Suprapubic skin (tissue), 4 donors: ENCODE data around the gene EIF2S2. TPM values are rescaled to one million over a fixed set of nuclear protein-coding genes. Genes with fewer than 3 reads are reported as not detected.

Source experiments
- DNase-seq, 2 donors: peaks; one replicate each; pipeline ENCODE4 v3.0.0-alpha.2; 2019; ENCODE audit warnings: low spot score in 2 of 2
- H3K27ac ChIP-seq: fragments of 200-600 bp; sonication (generic); one replicate; pipeline ENCODE4 v1.5.1; 2019
- H3K27me3 ChIP-seq: fragments of 200-600 bp; sonication (generic); one replicate; pipeline ENCODE4 v1.5.1; 2019
- H3K36me3 ChIP-seq: fragments of 200-600 bp; sonication (generic); one replicate; pipeline ENCODE4 v1.5.1; 2019
- H3K4me1 ChIP-seq: fragments of 200-600 bp; sonication (generic); one replicate; pipeline ENCODE4 v1.5.1; 2019
- H3K4me3 ChIP-seq: fragments of 200-600 bp; sonication (generic); one replicate; pipeline ENCODE4 v1.5.1; 2019; ENCODE audit warnings: mild to moderate bottlenecking
- H3K9me3 ChIP-seq: fragments of 200-600 bp; sonication (generic); one replicate; pipeline ENCODE4 v1.5.1; 2019
- CTCF ChIP-seq, 2 donors: fragments of 200-600 bp in 1 of 2; fragments of 450-650 bp in 1 of 2; sonication (generic) in 1 of 2; IDR thresholded peaks; one replicate each; pipeline ENCODE4 v1.5.1; 2016 to 2019; ENCODE audit warnings: antibody characterized with exemption in 2 of 2, mild to moderate bottlenecking in 1 of 2, moderate library complexity in 1 of 2
- EP300 ChIP-seq: sonication (generic); formaldehyde crosslinking; IDR thresholded peaks from one replicate; pipeline ENCODE4 v1.6.1; 2017; ENCODE audit warnings: antibody characterized with exemption
- POLR2A ChIP-seq, 2 donors: fragments of 450-650 bp; IDR thresholded peaks; one replicate each; pipeline ENCODE4 v1.6.1; 2017; ENCODE audit warnings: antibody characterized with exemption in 2 of 2, mild to moderate bottlenecking in 2 of 2, moderate library complexity in 2 of 2
- POLR2AphosphoS5 ChIP-seq, 3 donors: sonication (generic); formaldehyde crosslinking; IDR thresholded peaks; one replicate each; pipeline ENCODE4 v1.6.1; 2017; ENCODE audit warnings: antibody characterized with exemption in 3 of 3
- WGBS: methylation state at CpG from one replicate; pipeline ENCODE4 v1.1.5; 2018; 5-methylcytosine and 5-hydroxymethylcytosine counted together
- total RNA-seq, 4 donors: library from RNA; depleted of rRNA; stranded (reverse); fragments of >200 nt; gene quantifications; one replicate each; pipeline ENCODE4 v1.1.0, GENCODE V29; 2016

EIF2S2 gene
- total RNA-seq, 4 donors from 2014 or later = 23.7 to 38.8 (median 38.4) TPM

- DNase-seq = no peak
- Histone ChIP-seq H3K9me3 (no peaks in the 10 kb centered on the region), H3K4me1 (peaks cover 19% of the 10 kb centered on the region), H3K27ac (no peak overlapping the region), H3K36me3 (no peaks in the 10 kb centered on the region), H3K4me3 (no peak overlapping the region), H3K27me3 (no peaks in the 10 kb centered on the region)
- TF ChIP-seq POLR2AphosphoS5 (IDR thresholded peaks at IDR 0.05) (no peak), CTCF (IDR thresholded peaks at IDR 0.05) (no peak), EP300 (no peak), POLR2A (IDR thresholded peaks at IDR 0.05) (no peak)
These were observed 69.0 kb downstream of the EIF2S2 start for GRCh38 chr20:34043025-34043424.

GRCh38 chr20:34042262-34042661, 69.8 kb downstream of the EIF2S2 start:
- Histone ChIP-seq H3K4me3 (no peak overlapping the region), H3K9me3 (no peaks in the 10 kb centered on the region), H3K27me3 (no peaks in the 10 kb centered on the region), H3K4me1 (peaks cover 27% of the 10 kb centered on the region), H3K27ac (no peak overlapping the region), H3K36me3 (no peaks in the 10 kb centered on the region)
- DNase-seq = no peak
- 78% methylated on average over 4 of the region's 4 CpGs for WGBS
- TF ChIP-seq POLR2A (IDR thresholded peaks at IDR 0.05) (no peak), CTCF (IDR thresholded peaks at IDR 0.05) (no peak), EP300 (no peak), POLR2AphosphoS5 (IDR thresholded peaks at IDR 0.05) (no peak)

- DNase-seq = no peak
- H3K27ac ChIP-seq = no peak overlapping the region
- no peaks in the 10 kb centered on the region for H3K27me3 ChIP-seq
- H3K4me1 ChIP-seq = peaks cover 36% of the 10 kb centered on the region
- no peak overlapping the region for H3K4me3 ChIP-seq
- H3K36me3 ChIP-seq = no peaks in the 10 kb centered on the region
- TF ChIP-seq POLR2A (IDR thresholded peaks at IDR 0.05) (no peak), CTCF (IDR thresholded peaks at IDR 0.05) (no peak), POLR2AphosphoS5 (IDR thresholded peaks at IDR 0.05) (no peak), EP300 (no peak)
- no peaks in the 10 kb centered on the region for H3K9me3 ChIP-seq
- WGBS = 84% methylated on average over 4 of the region's 4 CpGs
These were observed 70.8 kb downstream of the EIF2S2 start for GRCh38 chr20:34041226-34041625.

- Histone ChIP-seq H3K9me3 (no peaks in the 10 kb centered on the region), H3K36me3 (no peaks in the 10 kb centered on the region), H3K27me3 (no peaks in the 10 kb centered on the region), H3K4me1 (peaks cover 30% of the 10 kb centered on the region), H3K4me3 (no peak overlapping the region), H3K27ac (no peak overlapping the region)
- WGBS = 61% methylated on average over 9 of the region's 9 CpGs
- TF ChIP-seq POLR2AphosphoS5 (IDR thresholded peaks at IDR 0.05) = no peak
- no peak for TF ChIP-seq EP300
- no peak for TF ChIP-seq CTCF (IDR thresholded peaks at IDR 0.05)
- no peak for TF ChIP-seq POLR2A (IDR thresholded peaks at IDR 0.05)
- DNase-seq = no peak
These were observed 71.6 kb downstream of the EIF2S2 start for GRCh38 chr20:34040300-34040995.

Other genes starting within 250 kb of the EIF2S2 start
- gene RALY, start 118.3 kb downstream of the EIF2S2 start, total RNA-seq = 100 to 1,000 TPM in 1 of 4 donors, 10 to 100 TPM in 3; 78.5 to 110 (median 86.6) TPM
- not detected for gene ASIP, start 129.2 kb upstream of the EIF2S2 start, total RNA-seq
- gene AHCY, start 191.1 kb upstream of the EIF2S2 start, total RNA-seq = 10 to 100 TPM; 43.7 to 88.9 (median 80.4) TPM